Activated CD4-positive, alpha-beta T cell treated with anti-CD3 and anti-CD28 coated beads, Interleukin-2, amount 10 ng/mL, durations not matched to agents 7 days and 5 days (primary cell): ENCODE measurements around the gene HYAL3. TPM values are rescaled to one million over a fixed set of nuclear protein-coding genes. Genes with fewer than 3 reads are reported as not detected.

ENCODE experiments used
- CTCF ChIA-PET: fragments of 350-600 bp; sonication (Branson Sonifier 250); formaldehyde crosslinking; loops from one replicate; lab custom pipeline; 2021; ENCODE audit warnings: antibody characterized with exemption; lab: Charles Lee
- POLR2A ChIA-PET: fragments of 350-600 bp; sonication (Branson Sonifier 250); formaldehyde crosslinking; loops from one replicate; lab custom pipeline; 2021; ENCODE audit warnings: antibody characterized with exemption; lab: Charles Lee
- DNase-seq: peaks from one replicate; pipeline ENCODE4 v3.0.0-alpha.2; 2020
- H3K27ac Mint-ChIP-seq: one replicate; pipeline ENCODE4 v1.8.0; 2021; ENCODE audit warnings: mild to moderate bottlenecking, moderate library complexity, mixed read lengths
- H3K27me3 Mint-ChIP-seq: one replicate; pipeline ENCODE4 v1.8.0; 2021; ENCODE audit warnings: mixed read lengths
- H3K36me3 Mint-ChIP-seq: one replicate; pipeline ENCODE4 v1.8.0; 2021; ENCODE audit warnings: low read depth, mixed read lengths
- H3K4me1 Mint-ChIP-seq: one replicate; pipeline ENCODE4 v1.8.0; 2021; ENCODE audit warnings: mixed read lengths
- H3K4me3 Mint-ChIP-seq: one replicate; pipeline ENCODE4 v1.8.0; 2021; ENCODE audit warnings: mild to moderate bottlenecking, moderate library complexity, mixed read lengths
- H3K9me3 Mint-ChIP-seq: one replicate; pipeline ENCODE4 v1.8.0; 2021; ENCODE audit warnings: mixed read lengths
- total RNA-seq, 2 experiments: library from RNA; stranded (reverse); gene quantifications; one replicate each; pipeline ENCODE4 v1.2.3, GENCODE V29; 2021

Gene HYAL3
- 10 to 100 TPM in 1 of 2 experiments, 1 to 10 TPM in 1; 9.2 to 10.9 TPM for total RNA-seq

- H3K36me3 Mint-ChIP-seq, result peaks cover 1% of the 10 kb centered on the region
- H3K9me3 Mint-ChIP-seq, result no peaks in the 10 kb centered on the region
- peak within 1 kb of the TSS; percentile 100 for H3K27ac Mint-ChIP-seq
- peak; percentile 99 for DNase-seq
- ChIA-PET CTCF (interaction anchor here (0.7 to 4.5 kb wide), 19 partner anchors 10 to 293 kb away, joined by 3 to 21 read pairs (median 6); partner anchors contain the start of genes CYB561D2, GNAI2, HYAL2 and LSMEM2), POLR2A (interaction anchor here (0.7 to 1.1 kb wide), 2 partner anchors 38 to 52 kb away, joined by 3 read pairs; partner anchors contain the start of genes CYB561D2 and NPRL2)
- no peaks in the 10 kb centered on the region for H3K27me3 Mint-ChIP-seq
- H3K4me3 Mint-ChIP-seq, result peak within 1 kb of the TSS; percentile 95
- H3K4me1 Mint-ChIP-seq, result peaks cover 30% of the 10 kb centered on the region
These were observed at the start of gene HYAL3, which contains the start of gene NAA80 for GRCh38 chr3:50298836-50299637. TSS of gene HYAL3 (minus strand) at chr3:50299405. CDS start at chr3:50295602, 3,803 bp downstream. TSS of gene NAA80 (minus strand) at chr3:50299405. CDS start at chr3:50297463, 1,942 bp downstream.

DNA sequence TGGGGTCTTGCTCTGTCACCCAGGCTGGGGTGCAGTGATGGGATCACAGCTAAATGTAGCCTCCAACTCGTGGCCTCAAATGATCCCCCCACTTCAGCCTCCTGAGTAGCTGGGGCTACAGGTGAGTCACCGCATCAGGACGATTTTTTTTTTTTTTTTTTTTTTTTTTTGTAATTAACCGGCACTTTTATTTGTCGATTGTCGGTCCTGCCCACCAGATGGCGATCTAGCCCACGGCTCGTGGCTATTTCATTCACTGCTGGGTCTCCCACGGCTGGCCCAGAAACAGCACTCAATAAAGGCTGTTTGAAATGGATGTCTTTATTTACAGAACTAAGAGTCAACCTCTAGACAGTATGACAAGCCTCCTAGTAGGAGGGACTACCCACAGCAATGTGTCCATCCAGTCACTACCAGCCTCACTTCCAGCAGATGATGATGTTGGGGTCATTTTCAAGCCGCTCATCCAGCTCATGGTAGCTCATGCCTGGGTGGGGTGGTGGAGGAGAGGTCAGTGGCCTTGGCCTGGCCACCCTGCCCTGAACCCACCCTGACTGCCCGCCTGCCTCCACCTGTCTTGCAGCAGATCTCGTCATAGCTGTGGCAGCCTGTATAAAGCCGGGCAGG is 48.1 kb upstream of the HYAL3 start:
- H3K27me3 Mint-ChIP-seq, result no peaks in the 10 kb centered on the region
- peaks cover 66% of the 10 kb centered on the region for H3K4me1 Mint-ChIP-seq
- peak; percentile 81 for DNase-seq
- peak overlapping the region; percentile 60 for H3K27ac Mint-ChIP-seq
- POLR2A ChIA-PET, result no interaction called here
- no peaks in the 10 kb centered on the region for H3K9me3 Mint-ChIP-seq
- no peak overlapping the region for H3K4me3 Mint-ChIP-seq
- H3K36me3 Mint-ChIP-seq, result peaks cover 23% of the 10 kb centered on the region
- CTCF ChIA-PET, result interaction anchor here (0.6 to 7.2 kb wide), 16 partner anchors 9 to 320 kb away, joined by 3 to 76 read pairs (median 4); partner anchors contain the start of gene C3orf18

DNA sequence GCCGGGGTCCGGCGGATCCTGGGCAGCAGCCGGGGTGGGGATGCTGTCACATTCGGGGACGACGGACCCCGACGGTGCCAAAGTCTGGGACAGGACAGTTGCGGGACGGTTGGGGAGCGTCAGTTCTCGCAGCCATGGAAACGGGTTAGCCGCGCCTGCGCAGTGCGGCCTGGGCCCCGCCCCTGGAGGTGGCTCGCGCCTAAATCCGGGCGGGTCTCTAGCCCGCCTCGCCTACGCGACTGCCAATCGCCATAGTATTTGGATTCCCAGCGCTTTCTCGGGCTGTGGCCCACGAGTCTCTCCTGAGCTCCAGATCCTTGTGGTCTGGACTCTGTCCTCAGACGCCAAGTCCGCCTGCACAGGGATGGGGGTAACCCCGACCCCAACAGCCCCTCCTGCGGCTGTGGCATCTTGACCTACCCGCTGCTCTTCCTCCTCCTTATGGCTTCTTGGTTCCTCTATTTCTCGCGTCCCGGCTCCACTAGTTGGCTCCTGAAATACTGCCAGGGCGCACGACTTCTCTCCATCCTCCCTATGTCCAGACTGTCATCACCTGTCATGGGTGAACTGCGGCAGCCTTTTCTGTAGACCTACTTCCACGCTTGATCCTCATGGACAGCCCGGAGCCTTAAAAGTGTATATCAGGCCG is 46.5 kb upstream of the HYAL3 start, which contains the start of gene ZMYND10:
TSS of gene ZMYND10 (minus strand) at position 147 of the 649 bp plus-strand sequence. CDS start 153 bp downstream, outside the sequence.
- POLR2A ChIA-PET, result interaction anchor here (0.6 kb wide), 1 partner anchor 24 kb away, joined by 3 read pairs; no protein-coding TSS in a partner anchor
- peak within 1 kb of the TSS; percentile 63 for H3K4me3 Mint-ChIP-seq

DNA sequence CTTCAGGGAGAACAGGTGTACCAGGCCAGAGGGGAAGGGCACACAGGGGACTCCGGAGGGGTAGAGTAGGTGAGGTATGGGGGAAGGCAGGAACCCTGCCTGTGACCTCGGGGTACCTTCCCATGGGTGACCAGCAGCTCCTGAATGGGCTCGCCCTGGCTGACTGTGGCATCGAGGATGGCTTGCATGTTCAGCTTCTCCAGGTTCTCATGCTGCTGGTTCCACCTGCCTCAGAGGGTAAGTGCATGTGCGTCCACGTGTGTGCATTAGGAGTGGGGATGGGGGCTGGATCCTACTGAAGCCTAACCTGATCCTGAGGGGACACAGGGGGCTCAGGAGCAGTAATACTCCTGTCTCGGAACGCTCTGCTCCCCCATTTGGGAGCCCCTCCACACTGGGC is 45.8 kb upstream of the HYAL3 start:
- ChIA-PET CTCF (interaction anchor here (1.7 to 7.2 kb wide), 4 partner anchors 8 to 21 kb away, joined by 5 to 76 read pairs (median 6); no protein-coding TSS in a partner anchor), POLR2A (no interaction called here)
- no peak for DNase-seq
- H3K36me3 Mint-ChIP-seq, result peaks cover 19% of the 10 kb centered on the region
- H3K27ac Mint-ChIP-seq, result peak overlapping the region; percentile 50
- H3K27me3 Mint-ChIP-seq, result no peaks in the 10 kb centered on the region
- peaks cover 62% of the 10 kb centered on the region for H3K4me1 Mint-ChIP-seq
- no peak overlapping the region for H3K4me3 Mint-ChIP-seq
- no peaks in the 10 kb centered on the region for H3K9me3 Mint-ChIP-seq

More for the DNA sequence above, 46.5 kb upstream of the HYAL3 start, which contains the start of gene ZMYND10:
- Mint-ChIP-seq H3K27ac (peak within 1 kb of the TSS; percentile 62), H3K9me3 (no peaks in the 10 kb centered on the region), H3K36me3 (peaks cover 20% of the 10 kb centered on the region), H3K27me3 (no peaks in the 10 kb centered on the region), H3K4me1 (peaks cover 68% of the 10 kb centered on the region)
- DNase-seq, result peak; percentile 84
- CTCF ChIA-PET, result interaction anchor here (0.6 to 7.2 kb wide), 5 partner anchors 8 to 29 kb away, joined by 3 to 76 read pairs (median 5); no protein-coding TSS in a partner anchor

DNA sequence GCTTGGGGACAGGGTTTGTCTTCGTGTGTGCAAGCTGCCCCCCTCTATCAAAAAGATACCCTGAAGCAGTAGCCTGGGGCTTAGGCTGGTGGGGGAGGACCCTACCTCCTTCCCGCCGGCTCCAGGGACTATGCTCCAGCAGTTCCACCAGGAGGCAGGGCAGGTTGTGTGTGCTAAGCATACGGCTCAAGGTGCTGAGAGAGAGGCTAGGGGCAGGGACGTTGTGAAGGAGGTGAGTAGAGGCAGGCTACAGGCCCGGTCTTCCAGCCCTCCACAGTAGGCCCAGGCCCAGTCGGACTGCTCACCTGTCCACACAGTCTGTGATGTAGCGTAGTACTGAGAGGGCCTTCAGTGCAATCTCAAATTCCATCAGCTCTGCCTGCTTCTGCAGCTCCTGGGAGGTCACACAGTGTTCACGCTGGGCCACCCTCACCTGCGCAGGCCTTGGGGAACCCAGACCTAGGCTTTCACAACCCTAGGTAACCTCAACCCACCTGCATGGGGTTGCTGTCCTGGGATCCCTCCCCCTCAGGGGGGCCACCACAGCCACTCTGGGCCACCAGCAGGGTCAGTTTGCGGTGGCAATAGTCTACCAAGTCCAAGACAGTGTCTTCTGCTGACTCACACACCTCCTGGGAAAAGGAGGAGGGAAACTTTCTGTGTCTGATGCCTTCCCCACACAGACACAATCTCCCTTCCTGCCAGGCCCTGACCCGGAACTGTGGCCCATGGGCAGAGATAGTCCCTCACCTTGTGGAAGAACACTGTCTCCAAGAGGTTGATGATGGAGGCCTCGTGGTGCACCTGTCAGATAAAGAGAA is 43.8 kb upstream of the HYAL3 start:
- DNase-seq, result no peak
- no peak overlapping the region for H3K4me3 Mint-ChIP-seq
- peaks cover 28% of the 10 kb centered on the region for H3K36me3 Mint-ChIP-seq
- ChIA-PET CTCF (interaction anchor here (1.8 kb wide), 2 partner anchors 15 to 19 kb away, joined by 5 to 7 read pairs; partner anchors contain the start of gene TUSC2), POLR2A (interaction anchor here (0.6 kb wide), 1 partner anchor 14 kb away, joined by 3 read pairs; no protein-coding TSS in a partner anchor)
- peak overlapping the region; percentile 80 for H3K27ac Mint-ChIP-seq
- no peaks in the 10 kb centered on the region for H3K27me3 Mint-ChIP-seq
- H3K9me3 Mint-ChIP-seq, result no peaks in the 10 kb centered on the region
- peaks cover 60% of the 10 kb centered on the region for H3K4me1 Mint-ChIP-seq

GRCh38 chr3:50341996-50342650 is 42.9 kb upstream of the HYAL3 start:
- peak overlapping the region; percentile 95 for H3K27ac Mint-ChIP-seq
- DNase-seq, result no peak
- CTCF ChIA-PET, result interaction anchor here (0.6 to 2.3 kb wide), 3 partner anchors 8 to 60 kb away, joined by 3 to 13 read pairs (median 3); partner anchors contain the start of genes CYB561D2 and NPRL2
- no peak overlapping the region for H3K4me3 Mint-ChIP-seq
- peaks cover 52% of the 10 kb centered on the region for H3K4me1 Mint-ChIP-seq
- no peaks in the 10 kb centered on the region for H3K9me3 Mint-ChIP-seq
- POLR2A ChIA-PET, result interaction anchor here (0.6 to 2.2 kb wide), 2 partner anchors 8 to 15 kb away, joined by 3 to 11 read pairs; partner anchors contain the start of genes CYB561D2 and NPRL2
- peaks cover 27% of the 10 kb centered on the region for H3K36me3 Mint-ChIP-seq
- no peaks in the 10 kb centered on the region for H3K27me3 Mint-ChIP-seq

GRCh38 chr3:50341537-50341936 is 42.3 kb upstream of the HYAL3 start:
- DNase-seq, result no peak
- Mint-ChIP-seq H3K9me3 (no peaks in the 10 kb centered on the region), H3K27ac (peak overlapping the region; percentile 95), H3K36me3 (peaks cover 29% of the 10 kb centered on the region), H3K4me1 (peaks cover 52% of the 10 kb centered on the region), H3K4me3 (peak overlapping the region; percentile 87), H3K27me3 (no peaks in the 10 kb centered on the region)
- POLR2A ChIA-PET, result interaction anchor here (2.2 kb wide), 1 partner anchor 9 kb away, joined by 11 read pairs; the partner anchor contains the start of genes CYB561D2 and NPRL2
- CTCF ChIA-PET, result interaction anchor here (1.1 to 2.3 kb wide), 3 partner anchors 8 to 42 kb away, joined by 3 to 13 read pairs (median 3); partner anchors contain the start of genes CYB561D2, HYAL3, NAA80 and NPRL2

- POLR2A ChIA-PET, result interaction anchor here (2.2 kb wide), 1 partner anchor 10 kb away, joined by 11 read pairs; the partner anchor contains the start of genes CYB561D2 and NPRL2
- H3K27me3 Mint-ChIP-seq, result no peaks in the 10 kb centered on the region
- peak within 1 kb of the TSS; percentile 95 for H3K27ac Mint-ChIP-seq
These were observed 41.5 kb upstream of the HYAL3 start, which contains the start of gene RASSF1 for GRCh38 chr3:50340448-50341329. TSS of gene RASSF1 (minus strand) at chr3:50340836. CDS start at chr3:50340805, 31 bp downstream.

DNA sequence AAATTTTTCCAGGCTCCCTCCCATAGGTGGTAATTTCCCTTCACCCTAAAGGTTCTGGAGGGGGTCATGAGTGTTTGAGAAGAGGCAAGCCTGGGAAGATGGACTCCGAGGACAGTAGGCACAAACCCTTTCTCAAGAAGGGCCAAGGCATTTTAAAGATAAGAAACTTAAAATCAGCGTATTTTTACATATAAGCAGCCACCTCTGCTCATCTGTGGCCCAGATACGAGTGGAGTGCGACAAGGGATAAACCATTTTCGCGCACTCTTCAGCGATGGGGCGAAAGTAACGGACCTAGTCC is 40.9 kb upstream of the HYAL3 start:
- H3K9me3 Mint-ChIP-seq, result no peaks in the 10 kb centered on the region
- POLR2A ChIA-PET, result interaction anchor here (2.2 kb wide), 1 partner anchor 10 kb away, joined by 11 read pairs; the partner anchor contains the start of genes CYB561D2 and NPRL2

More at GRCh38 chr3:50340448-50341329, 41.5 kb upstream of the HYAL3 start, which contains the start of gene RASSF1:
- H3K9me3 Mint-ChIP-seq, result no peaks in the 10 kb centered on the region
- peaks cover 53% of the 10 kb centered on the region for H3K4me1 Mint-ChIP-seq
- peak within 1 kb of the TSS; percentile 87 for H3K4me3 Mint-ChIP-seq
- H3K36me3 Mint-ChIP-seq, result peaks cover 37% of the 10 kb centered on the region
- CTCF ChIA-PET, result interaction anchor here (0.6 to 2.3 kb wide), 6 partner anchors 9 to 60 kb away, joined by 3 to 13 read pairs (median 3); partner anchors contain the start of genes CYB561D2, HYAL3, NAA80 and NPRL2
- DNase-seq, result peak; percentile 80

More for the DNA sequence above, 40.9 kb upstream of the HYAL3 start:
- peaks cover 42% of the 10 kb centered on the region for H3K36me3 Mint-ChIP-seq
- H3K27ac Mint-ChIP-seq, result peak overlapping the region; percentile 95
- H3K4me1 Mint-ChIP-seq, result peaks cover 54% of the 10 kb centered on the region
- H3K27me3 Mint-ChIP-seq, result no peaks in the 10 kb centered on the region
- H3K4me3 Mint-ChIP-seq, result peak overlapping the region; percentile 87
- no peak for DNase-seq
- CTCF ChIA-PET, result interaction anchor here (0.6 to 2.3 kb wide), 4 partner anchors 10 to 60 kb away, joined by 3 to 13 read pairs (median 4); partner anchors contain the start of genes CYB561D2, NPRL2 and TUSC2
